ENCODE results near the gene STXBP6.

DNA sequence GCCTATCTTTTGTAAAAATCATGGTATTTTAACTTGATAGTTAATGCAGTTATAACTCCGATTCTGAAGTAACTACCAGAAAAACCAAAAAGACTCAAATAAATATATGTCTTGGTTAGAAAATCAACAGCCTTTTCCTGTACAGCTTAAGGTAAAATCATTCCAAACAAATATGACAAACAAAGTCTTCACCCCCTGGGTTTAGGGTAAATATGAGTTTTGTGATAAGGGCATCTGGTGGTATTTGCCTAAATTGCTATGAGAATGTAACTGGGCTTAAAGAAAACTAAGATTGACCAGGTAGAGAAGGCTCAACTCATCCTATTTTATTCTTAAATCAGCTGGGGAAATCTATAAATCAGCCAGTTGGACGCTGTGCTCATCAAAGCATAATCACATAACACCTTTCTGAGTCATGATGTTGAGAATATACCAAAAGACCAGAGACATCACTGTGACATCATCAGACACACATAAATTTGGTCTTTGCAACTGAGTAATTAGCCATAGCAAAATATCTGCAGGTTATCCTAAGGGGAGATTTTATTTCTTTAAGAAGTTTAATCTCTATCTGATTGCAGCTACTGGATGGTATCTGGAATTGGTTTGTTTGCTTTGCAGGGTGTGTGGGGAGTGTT lies 133.9 kb downstream of the STXBP6 start:
- TF ChIP-seq, protein P1, sequence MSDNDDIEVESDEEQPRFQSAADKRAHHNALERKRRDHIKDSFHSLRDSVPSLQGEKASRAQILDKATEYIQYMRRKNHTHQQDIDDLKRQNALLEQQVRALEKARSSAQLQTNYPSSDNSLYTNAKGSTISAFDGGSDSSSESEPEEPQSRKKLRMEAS (IDR thresholded peaks at IDR 0.05): no peak
- no peak for TF ChIP-seq EP300 (IDR thresholded peaks at IDR 0.05; ENCODE audit: borderline replicate concordance)
- TF ChIP-seq TCF12 (IDR thresholded peaks at IDR 0.05; ENCODE audit: low read depth): no peak
- TF ChIP-seq TAF1 (IDR thresholded peaks at IDR 0.05; ENCODE audit: low read depth): no peak
- no peak for TF ChIP-seq RAD21 (IDR thresholded peaks at IDR 0.05; ENCODE audit: low read depth)
- TF ChIP-seq, protein P2, sequence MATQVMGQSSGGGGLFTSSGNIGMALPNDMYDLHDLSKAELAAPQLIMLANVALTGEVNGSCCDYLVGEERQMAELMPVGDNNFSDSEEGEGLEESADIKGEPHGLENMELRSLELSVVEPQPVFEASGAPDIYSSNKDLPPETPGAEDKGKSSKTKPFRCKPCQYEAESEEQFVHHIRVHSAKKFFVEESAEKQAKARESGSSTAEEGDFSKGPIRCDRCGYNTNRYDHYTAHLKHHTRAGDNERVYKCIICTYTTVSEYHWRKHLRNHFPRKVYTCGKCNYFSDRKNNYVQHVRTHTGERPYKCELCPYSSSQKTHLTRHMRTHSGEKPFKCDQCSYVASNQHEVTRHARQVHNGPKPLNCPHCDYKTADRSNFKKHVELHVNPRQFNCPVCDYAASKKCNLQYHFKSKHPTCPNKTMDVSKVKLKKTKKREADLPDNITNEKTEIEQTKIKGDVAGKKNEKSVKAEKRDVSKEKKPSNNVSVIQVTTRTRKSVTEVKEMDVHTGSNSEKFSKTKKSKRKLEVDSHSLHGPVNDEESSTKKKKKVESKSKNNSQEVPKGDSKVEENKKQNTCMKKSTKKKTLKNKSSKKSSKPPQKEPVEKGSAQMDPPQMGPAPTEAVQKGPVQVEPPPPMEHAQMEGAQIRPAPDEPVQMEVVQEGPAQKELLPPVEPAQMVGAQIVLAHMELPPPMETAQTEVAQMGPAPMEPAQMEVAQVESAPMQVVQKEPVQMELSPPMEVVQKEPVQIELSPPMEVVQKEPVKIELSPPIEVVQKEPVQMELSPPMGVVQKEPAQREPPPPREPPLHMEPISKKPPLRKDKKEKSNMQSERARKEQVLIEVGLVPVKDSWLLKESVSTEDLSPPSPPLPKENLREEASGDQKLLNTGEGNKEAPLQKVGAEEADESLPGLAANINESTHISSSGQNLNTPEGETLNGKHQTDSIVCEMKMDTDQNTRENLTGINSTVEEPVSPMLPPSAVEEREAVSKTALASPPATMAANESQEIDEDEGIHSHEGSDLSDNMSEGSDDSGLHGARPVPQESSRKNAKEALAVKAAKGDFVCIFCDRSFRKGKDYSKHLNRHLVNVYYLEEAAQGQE (IDR thresholded peaks at IDR 0.05; ENCODE audit: low read depth): no peak
- no peak for TF ChIP-seq ZBTB7A (IDR thresholded peaks at IDR 0.05; ENCODE audit: low read depth)
- TF ChIP-seq CREB1 (IDR thresholded peaks at IDR 0.05; ENCODE audit: low read depth): no peak
- TF ChIP-seq FOXM1 (IDR thresholded peaks at IDR 0.05; ENCODE audit: borderline replicate concordance, low read depth): no peak

Data from Ishikawa (cell line).